NCI-H748 treated with DMSO at 0.1 percent for 48 hours (cell line): ENCODE measurements around the gene BLOC1S3.

Source experiments
- DNase-seq: peaks from one replicate; lab custom pipeline; 2025; lab: John Stamatoyannopoulos, UW

The BLOC1S3 gene

DNA sequence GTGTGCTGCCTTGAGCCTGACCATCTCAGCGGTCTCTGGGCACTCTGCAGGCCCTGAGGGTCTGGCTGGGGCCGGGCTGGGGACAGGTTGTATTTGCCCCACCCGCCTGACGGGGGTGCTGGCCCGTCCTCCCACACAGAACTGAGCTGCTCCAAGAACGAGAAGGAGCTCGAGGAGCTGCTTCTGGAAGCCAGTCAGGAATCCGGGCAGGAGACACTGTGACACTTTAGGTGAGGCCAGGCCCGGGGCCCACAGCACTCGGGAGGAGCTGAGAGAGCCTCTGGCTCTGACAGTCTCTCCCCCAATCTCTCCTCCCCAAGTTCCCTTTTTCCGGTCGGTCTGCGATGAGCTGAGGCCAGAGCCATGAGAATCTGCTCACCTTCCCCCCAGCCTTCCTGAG, 32.3 kb upstream of the BLOC1S3 start:
- no peak for DNase-seq

DNA sequence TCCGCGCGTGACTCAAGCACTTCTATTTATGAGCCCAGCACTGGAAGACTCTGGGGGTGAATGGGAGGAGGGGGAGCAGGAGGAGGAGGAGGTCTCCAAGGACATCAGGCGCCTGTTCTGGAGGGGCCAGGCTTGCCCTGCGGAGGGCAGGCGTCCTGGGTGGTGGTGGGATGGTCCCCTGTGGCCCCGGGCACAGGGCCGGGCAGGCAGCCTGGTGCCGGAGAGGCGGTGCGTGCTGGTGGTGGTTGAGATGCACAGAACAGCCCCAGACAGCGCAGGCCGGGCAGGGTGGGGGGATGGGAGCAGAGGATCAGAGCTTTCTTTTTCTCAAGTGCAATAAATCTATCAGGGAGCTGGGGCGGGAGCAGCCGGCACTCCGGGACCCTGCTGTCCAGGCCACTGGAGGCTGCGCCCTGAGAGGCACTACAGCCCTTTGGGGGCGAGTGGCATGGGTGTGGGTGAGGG, 31.8 kb upstream of the BLOC1S3 start:
- no peak for DNase-seq

DNA sequence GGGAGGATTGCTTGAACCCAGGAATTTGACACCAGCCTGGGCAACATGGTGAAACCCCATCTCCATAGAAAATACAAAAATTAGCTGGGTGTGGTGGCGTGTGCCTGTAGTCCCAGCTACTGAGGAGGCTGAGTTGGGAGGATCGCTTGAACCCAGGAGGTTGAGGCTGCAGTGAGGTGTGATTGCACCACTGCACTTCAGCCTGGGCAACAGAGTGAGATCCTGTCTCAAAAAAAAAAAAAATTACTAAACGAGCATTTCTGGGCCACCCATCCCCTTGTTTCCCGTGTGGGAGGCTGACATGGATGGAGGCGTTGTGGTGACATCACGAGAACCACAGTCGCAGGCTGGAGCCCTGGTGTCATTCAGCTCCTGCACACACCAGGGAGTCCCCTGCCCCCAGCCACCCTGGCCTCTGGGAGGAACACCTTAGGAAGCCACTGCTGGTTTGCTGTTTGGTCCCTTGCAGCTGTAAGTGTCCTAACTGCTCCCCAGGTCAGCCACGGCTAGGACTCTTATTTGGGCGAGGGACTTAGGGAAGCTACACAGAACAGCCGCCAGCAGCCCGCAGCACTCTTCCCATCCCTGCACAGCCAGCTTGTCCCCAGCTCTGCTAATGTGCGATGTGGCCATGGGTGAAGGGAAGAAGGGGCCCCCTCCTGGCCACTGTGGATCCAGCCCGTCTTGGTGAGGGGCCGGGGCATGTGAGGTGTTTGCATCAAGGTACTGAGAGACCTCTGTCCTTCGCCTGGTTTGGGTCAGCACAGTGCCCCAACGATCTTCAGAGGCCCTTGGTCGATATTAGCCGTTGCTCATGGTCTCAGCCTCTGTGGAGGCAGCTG, 30.5 kb upstream of the BLOC1S3 start:
- DNase-seq, result no peak

DNA sequence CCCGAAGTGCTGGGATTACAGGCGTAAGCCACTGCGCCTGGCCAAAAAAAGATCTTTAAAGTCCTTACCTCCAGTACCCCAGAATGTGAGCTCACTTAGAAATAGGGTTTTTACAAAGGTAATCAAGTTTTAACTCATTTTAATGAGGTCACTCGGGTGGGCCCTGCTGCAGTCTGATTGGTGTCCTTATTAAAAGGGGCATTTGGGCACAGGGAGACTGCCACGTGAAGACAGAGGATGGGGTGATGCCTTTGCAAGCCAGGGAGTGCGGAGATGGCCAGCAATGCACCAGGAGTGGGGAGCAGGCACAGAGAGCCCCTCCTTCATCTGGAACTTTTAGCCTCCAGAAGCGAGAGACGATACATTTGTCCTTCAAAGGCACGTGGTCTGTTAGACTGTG, 29.5 kb upstream of the BLOC1S3 start:
- no peak for DNase-seq

DNA sequence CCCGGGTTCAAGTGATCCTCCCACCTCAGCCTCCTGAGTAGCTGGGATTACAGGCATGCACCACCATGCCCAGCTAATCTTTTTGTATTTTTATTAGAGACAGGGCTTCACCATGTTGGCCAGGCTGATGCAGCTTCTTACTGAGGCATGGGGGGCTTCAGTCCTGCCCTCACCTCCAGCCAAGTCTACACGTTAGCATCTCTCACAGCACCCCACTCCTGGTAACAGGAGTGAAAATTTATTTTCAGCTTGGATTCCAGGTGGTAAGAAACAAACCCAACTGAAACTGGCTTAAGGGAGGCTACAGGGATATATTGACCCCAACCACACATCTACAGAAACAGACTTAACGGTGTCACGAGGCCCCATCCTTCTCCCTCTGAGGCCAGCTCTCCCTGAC, 28.4 kb upstream of the BLOC1S3 start:
- DNase-seq, result no peak

DNA sequence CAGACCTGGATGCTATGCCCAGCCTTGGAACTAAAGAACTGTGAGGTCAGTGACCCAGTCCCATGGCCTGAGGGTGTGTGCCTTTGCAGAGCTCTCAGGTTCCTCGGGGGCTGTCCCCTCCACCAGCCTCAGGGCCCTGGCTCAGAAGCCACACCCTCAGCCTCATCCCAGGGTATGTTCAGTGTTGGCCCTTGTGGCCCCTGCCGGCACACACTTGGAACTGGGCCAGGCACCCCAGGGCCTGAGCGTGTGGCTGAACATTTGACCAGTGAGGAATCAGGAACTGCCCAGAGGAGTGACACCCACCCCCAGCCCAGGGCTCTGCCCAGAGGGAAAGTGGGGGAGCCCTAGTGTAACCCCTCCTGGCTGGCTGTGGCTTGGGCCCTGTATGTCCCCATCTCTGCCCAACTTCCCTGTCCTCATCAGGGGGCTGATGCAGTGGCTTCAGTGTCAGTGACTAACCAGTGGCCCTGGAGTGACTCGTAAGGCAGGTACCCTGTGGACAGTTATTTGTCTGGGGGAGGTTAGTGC, 27.8 kb upstream of the BLOC1S3 start:
- DNase-seq, result no peak

DNA sequence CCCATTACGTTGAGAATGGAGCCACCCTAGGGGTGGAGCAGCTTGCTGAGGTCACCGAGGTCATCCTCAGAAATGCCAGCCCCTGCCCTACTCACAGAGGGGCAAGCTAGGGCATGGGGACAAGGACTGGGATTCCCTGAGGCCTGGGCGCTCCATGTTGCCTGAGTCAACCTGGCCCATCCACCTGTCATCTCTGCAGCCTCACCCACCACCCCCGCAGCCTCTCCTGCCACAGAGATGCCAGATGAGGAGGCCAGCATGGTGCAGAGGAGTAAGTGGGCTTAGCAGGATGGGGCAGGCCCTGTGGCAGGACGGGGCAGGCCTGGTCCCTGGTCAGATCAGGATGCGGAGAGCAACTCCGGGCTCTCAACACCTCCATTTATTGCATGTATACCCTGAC, 27.3 kb upstream of the BLOC1S3 start:
- no peak for DNase-seq

DNA sequence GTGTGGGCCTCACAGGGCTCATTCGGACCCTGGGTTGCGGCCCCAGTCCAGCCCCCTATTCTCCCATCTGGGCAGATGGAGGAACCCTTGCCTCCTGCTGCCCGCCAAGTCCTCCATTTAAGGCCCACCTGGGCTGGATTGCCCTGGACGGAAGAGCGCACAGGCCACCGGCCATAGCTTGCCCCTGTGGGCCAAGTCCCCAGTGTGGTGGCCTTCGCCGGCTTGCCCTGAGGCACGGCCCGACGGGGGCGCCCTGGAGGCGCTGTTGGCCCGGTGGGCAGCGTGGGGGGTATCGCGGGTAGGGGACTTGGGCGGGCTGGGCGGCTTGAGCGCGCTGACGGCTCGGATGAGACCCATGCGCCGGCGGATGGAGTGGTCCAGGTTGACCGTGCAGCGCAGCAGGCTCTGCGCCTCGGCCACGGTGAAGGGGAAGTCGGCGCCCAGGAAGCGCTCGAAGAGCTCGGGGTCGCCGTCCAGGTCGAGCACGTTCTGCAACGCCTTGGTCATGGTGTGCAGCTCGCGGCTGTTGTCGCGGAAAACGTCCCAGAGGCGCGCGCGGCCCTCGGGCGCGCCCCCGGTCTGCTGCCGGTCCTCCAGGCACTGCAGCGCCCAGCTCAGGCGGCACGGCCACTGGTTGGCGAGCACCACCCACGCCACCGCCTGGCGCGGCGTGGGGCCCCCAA, 26.6 kb upstream of the BLOC1S3 start:
- no peak for DNase-seq

DNA sequence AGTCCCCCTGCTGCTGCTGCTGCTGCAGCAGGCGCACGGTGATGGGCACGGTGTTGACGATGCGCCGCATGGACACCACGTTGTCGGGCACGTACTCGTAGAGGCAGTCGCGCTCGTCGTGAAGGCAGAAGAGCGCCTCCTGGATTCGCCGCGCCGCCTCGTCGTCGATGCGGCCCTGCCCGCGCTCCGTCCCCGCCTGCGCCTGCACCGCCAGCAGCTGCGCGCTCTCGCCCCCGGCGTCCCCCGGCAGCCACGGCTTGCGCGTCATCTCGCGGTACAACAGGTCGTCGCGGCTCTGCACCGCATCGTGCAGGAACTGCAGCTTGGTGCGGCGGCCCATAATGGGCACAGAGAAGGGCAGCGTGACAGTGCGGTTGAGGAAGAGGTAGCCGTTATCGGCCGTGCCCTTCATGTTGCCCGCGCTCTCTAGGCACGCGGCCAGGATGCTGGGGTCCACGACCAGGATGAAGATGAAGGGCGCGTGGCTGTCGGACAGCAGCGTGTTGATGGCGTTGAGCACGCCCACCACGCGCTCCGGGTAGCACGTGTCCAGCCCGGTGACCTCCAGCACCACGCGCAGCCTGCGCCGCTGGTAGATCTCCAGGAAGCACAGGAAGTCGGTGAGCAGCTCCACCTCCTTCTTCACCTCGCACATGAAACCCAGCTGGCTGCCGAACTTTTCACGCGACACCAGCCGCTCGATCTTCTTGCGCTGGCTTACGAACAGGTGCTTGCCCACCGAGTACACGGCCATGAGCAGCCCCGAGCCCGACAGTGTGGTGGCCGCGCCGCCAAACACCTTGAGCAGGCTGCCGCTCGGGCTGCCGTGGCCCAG, 25.9 kb upstream of the BLOC1S3 start:
- no peak for DNase-seq

DNA sequence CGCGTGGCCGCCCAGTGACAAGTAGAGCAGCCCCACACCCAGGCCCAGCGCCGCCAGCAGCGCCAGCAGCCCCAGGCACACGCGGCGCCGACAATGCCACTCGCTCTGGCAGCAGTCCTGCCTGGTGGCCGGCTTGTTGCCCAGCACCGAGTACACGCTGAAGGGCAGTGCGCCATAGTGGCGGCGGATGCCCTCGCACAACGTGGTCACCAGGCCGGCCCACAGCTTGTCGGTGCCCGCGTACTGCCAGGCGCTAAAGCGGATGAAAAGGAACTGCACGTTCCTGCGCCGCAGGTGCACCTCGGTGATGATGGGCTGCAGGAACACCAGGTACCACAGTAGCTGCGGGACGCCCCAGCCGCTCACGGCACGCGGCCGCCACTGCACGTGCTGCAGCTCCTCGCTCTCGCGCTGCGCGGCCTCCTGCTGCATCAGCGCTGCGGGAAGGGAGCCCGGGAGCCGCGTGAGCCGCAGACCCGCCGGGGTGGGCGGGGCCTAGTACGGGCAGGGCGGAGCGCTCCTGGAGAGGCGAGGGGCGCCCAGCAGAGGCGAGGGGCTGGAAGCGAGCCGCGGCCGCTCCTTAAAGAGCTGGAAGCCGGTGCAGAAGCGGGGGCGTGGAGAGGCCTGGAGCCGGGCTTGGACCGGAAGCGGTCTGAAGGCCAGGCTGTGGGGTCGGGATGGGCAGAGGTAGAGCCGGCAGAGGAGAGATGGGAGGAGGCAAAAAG, 25.1 kb upstream of the BLOC1S3 start:
- no peak for DNase-seq

DNA sequence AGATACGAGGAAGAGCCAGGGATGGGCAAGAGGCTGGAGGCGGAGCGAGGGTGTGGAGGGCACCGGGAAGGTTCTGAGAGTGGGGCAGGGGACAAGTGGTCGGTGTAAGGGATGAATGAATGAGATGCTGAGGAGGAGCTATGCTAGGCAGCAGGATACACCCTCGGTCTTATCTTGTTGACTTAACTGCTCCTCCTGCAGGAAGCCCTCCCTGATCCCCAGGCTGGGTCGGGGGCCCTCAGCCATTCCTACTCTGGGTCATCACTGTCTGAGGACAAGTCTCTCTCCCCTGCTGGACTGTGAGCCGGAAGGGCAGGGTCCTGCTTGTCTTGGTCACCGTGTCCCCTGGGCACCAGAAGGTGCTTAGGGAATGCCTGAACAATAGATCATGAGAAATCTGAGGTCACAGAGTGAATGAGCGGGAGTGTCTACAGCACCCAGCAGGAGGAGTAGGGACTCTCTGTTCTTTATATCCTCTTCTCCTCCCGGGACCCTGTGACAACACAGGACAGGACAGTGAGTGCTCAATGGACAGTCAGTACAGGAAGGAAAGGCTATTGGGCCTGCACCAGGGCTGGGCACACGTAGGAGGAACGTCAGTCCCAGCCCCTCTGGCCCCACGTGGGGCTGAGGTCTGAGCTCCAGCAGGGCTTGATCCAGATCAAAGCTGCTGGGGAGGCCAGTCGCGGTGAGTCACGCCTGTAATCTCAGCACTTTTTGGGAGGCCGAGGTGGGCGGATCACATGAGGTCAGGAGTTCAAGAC, 24.3 kb upstream of the BLOC1S3 start:
- DNase-seq, result no peak

DNA sequence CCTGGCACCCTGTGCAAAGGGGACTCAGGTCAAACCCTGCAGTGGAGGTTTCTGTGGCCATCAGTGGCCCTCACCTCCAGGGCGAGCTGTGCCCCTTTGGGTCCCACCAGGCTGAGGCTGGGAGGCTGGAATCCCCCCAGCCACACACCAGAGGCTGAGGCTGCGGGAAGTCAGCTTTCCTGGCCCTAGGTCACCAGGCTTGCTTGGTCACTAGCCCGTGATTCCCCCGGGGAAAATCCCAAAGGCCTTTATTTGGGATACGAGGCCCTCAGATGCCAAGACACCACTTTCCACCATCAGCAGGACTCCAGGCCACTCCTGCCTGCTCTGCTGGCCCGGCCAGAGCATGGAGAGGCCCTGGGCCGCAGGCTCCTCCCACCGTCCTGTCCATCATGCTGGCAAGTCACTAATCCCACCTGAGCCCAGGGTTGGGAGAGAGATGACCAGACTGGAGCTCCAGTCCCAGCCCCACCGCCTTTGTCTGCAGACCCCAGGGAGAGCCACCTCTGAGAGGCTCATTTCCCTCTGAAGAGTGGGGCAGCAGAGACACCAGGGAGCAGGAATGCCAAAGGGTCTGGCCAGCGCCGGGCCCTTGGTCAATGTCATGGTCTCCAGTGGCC, 22.5 kb upstream of the BLOC1S3 start:
- no peak for DNase-seq

DNA sequence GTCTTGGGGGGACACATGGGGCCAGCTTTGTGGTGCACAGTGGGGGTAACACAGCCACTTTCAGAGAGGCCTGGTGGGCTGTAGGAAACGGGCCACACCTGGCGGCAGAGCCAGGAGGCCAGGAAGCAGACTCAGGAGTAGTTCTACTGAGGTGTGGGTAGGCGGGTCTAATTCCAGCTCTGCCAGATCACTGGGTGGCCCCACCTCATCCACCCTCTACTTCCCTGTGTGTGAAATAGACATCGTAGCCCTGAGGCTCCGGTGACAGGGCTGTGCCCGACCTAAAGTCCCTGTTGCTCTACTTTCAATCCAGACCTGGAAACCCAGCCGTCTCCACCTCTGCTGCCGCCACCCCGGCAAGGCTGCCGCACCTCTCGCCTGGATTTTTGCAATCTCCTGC, 21.8 kb upstream of the BLOC1S3 start:
- DNase-seq, result no peak

DNA sequence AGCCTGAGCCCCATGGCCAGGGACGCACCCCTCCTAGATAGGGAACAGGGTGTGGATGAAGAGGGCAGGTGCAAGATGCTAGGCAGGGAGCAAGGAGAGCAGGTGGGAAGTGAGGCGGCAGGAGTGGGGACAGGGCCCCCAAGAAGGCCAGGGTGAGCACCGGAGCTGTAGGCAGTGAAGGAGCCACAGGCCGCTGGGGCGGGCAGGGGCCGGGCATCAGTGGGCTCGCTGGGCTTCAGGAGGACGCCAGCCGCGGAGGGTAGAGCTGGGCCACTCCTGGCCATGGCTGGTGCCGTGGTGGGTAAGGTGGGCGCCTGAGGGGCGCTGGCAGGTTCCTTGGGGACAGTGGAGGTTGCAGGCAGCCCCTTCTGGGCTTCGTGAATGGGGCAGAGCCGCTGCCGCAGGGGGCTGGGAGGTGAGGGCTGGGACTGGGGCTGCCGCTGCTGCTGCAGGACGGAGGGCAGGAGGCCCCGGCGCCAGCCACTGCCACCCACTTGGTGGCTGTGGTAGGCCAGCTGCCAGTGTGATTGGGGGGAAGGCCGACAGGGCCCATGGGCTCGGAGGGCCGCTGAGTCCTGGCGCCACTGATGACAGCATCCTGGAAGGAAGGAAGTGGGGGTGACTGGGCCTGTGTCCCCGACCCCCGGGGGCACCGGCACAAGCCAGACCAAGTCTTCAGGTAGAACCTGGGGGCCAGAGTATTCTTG, 19.9 kb upstream of the BLOC1S3 start:
- no peak for DNase-seq

DNA sequence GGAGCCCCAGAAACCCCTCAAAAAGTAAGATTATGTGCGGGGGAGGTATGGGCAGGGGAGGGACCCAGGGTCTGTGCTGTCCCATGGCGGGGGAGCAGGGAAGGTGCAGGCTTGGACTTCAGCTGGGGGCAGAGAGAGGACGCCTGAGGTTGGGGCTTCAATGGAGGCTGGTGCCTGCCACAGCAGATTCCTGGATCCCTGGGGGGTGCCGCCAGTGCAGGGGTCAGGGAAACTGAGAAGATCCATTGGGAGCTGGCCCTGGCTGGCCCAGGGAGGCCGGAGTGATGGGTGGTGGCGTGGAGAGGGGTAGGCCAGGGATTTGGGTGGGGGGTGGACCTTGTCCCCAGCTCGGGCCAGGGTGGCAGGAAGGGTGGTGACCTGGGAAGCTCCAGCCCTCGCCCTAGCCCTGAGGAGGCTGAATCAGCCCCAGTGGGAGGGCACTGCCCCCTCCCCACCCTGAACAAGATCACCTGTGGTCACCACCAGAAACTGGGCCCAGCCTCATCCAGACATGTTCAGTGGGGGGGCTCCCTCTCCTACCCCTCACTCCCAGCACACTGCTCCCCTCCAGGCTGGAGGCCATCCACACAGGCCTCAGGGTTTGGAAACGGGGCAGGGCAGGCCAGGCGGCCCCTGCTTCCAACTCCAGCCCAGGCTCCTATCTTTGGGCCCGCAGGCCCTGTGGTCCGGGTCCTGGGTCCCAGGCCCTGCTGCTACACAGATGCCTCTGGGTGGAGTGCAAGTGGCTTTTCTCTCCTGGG, 19.2 kb upstream of the BLOC1S3 start:
- no peak for DNase-seq

DNA sequence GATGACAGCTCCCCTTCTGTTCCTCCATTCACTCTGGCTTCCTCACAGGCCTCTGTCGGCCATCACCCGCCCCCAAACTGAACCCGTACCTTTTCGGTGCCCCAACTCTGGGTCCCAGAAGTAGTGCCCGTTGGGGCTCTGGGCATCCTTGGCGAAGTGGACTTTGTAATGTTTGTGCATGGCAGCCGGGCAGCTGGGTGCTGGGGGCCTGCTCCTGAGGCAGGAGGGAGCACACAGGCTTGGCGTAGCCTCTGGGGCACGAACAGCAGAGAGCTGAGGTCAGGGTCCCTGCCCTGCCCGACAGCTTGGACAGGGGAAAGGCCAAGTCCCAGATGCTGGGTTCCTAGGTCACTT, 18.6 kb upstream of the BLOC1S3 start:
- DNase-seq, result no peak

DNA sequence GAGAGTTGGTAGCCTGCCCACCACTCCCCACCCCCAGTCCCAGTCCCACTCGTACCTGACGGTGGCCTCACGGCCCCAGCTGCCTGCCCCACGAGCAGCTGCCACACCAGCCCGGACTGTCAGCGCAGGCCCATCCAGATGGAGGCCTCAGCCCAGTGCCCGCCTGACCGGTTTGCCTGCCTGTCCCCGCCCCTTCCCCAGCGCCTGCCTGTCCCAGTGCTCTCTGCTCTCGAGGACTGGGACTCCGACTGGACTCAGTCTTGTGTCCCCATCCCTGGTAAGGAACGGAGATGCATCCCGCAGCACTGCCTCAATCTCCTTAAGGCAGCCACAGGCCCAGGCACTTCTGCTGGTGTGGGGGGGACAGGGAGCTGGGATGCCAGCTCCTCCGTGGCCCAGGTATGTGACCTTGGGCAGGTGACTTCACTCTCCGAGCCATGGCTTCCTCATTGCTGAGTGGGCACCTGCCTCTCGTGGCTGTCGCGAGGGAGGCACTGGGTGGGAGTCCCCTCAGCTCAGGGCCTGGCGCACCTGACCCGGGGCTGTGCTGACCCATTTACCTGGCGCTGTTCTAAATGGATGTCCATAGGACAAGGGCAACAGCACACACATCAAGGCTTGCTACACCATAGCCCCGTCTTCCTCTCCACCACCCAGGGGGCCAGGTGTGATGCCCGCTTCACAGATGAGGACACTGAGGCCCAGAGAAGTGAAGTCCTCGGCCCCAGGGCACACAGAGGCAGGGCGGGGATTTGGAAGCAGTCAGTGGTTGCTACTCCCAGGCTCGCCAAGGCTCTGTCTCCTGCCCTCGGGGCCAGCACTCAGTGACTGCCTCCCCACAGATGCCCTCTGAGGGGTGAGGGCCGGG, 17.5 kb upstream of the BLOC1S3 start, which contains the start of gene NKPD1:
Gene NKPD1, minus strand, starts transcription at position 113 of the 868 bp plus-strand sequence. CDS start 832 bp downstream, outside the sequence.
- no peak for DNase-seq
